GM18502 (cell line): ENCODE results near the gene BLACAT1.

Experiments used
- ATAC-seq: cut with Tn5 transposase; IDR thresholded peaks from one replicate; pipeline ENCODE4 v1.9.1; 2021; ENCODE audit warnings: mild to moderate bottlenecking; ENCODE audit not compliant: unreplicated experiment, poor library complexity

Gene BLACAT1

DNA sequence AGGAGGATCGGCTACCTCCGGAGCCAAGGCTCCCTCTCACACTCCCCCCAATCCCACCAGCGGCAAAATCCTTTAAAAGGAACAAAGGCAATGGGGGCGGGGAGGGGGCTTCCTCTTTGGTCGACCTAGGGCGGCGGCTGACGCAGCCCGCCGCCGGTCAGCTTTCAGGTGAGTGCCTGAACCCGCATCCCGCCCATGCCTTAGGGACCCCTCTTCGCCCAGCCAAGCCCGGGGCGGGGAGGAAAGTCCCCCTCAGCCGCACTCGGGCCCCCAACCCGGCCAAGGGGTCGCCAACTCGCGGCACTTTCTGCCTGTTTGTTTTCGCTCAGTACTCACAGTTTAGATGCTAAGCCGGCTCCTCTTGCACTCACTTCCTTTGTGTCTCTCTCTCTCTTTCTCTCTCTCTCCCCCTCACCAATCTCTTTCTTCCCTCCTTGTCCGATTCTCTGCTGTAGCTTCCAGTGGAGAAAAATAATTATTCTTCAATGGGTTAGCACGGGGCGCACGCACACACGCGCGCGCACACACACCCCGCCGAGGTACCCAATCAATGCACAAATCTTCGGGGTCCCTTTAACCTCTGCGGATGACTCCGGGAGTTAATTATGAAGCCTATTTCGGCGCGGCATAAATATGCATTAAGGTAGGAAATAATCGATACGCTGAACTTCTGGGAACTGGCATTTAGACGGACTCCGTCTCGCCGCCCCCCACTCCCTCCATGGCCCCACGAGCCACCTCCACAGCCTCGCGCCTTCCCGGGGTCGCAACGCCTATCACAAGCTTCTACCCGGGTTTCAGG lies at the start of gene BLACAT1:
BLACAT1 (minus strand) TSS at position 465 of the 802 bp plus-strand sequence.
- no peak for ATAC-seq

DNA sequence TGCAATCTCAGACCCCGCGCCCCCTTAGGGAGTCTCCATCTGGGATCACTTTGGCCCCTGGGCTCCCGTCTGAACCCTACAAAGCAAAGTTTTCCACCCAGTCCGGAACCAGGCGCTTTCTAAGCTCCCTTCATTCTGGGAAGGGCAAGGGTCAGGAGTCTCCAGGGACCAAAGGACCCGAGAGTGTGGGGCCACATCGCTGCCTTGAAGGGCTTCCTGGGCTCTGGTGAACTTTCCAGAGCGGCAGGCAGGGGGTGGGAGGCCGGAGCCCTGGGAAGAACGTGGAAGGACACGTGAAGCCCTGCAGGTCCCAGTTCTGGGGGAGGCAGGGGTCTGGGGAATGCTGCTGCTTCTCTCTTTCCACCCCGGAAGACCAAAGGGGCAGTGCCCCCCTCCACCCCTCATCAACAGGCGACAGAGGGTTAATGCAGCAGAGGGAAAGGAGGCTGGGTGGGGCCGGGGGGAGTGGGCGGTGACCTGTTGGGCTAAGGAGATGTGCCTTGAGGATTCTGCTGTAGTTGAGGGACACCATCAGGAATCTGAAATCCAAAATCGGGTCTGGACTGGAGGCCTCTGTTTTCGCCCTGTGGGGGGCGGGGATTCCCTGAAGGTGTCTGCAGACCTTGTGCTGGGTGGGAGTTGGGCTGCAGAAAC lies 49.4 kb upstream of the BLACAT1 start:
- ATAC-seq = no peak

DNA sequence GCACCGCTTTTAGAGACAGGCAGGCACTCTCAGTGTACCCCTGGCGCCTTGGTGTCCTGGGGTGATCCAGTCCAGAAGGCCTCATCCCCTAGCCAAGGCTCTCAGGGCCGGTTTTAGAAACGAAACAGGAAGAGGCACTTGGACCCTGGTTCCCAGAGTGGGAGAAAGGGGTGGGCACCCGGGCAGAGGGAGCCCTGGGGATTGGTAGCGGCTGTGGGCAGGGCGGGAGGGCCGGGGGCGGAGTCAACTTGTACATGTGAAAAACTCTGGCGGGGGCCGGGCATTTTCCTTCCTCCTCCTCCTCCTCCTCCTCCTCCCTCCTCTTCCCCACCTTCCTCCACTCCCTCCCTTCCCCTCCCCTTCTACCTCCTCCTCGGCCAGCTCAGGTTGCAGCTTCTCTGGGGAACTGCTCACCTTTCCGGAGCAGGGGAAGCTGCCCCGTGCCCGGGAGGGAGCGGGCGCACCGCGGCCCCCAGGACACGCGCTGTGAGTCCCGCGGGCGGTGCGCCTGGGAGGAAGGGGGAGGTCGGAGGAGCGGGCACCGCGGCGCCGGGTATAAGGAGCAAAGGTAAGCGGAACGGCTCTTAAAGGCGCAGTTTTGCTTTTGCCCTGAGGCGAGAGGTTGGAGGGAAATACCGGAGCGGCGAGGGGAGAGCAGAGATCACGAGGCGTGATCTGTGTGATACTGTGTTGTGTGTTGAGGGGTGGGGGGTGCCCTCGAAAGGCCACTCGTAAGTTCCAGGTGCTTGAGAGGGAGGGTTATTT lies 48.6 kb upstream of the BLACAT1 start, which contains the start of gene CDK18:
CDK18 (plus strand) TSS at position 359 of the 765 bp plus-strand sequence. CDS start 18,499 bp downstream, outside the sequence.
- no peak for ATAC-seq

DNA sequence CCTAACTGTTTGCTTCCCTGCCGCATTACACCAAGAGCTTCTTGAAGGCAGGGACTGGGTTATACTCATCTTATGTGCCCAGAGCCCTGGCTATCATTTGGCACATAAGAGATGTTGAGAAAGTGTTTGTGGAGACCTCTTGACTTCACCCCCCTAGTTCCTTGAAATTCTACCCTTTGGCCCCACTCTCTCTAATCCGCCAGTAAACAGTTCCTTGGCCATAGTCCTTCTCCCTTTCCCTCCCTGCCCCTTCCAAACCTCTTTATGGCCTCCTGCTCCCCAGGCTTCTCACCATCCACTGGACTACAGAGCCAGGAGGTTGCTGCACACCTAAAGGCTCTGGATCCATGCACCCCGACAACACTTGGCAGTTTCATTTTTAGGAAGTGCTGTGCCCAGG lies 47.1 kb upstream of the BLACAT1 start:
- ATAC-seq = no peak

DNA sequence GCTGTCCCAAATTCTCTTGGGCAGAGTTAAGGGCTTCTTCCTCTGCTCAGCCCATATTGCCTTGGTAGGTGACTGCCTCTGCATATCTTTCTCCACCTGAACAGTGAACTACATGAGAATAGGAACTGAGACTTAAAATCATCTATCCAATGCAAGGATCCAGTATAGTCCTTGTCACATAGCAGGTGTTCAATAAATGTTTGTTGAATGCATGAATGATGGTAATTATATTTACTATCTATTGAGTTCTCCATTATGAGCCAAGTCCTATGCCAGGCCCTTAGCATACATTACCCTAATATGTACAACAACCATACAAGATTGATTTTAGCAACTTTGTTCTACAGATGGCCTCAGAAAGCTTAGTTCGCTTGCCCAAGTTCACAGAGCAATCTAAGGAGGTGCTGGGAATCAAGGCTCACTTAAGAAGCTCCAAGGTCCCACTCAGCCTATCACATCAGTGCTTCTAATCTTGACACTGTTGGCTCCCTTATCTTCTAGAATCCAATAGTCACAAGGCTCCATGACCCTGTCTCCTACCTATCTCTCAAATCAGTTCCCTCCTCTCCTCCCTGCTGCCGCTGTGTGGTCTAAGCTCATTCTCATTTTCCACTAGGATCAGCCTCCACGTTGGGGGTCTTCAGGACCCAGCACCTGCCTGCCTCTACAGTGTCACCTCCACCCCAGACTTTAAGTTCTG lies 46.4 kb upstream of the BLACAT1 start:
- no peak for ATAC-seq

DNA sequence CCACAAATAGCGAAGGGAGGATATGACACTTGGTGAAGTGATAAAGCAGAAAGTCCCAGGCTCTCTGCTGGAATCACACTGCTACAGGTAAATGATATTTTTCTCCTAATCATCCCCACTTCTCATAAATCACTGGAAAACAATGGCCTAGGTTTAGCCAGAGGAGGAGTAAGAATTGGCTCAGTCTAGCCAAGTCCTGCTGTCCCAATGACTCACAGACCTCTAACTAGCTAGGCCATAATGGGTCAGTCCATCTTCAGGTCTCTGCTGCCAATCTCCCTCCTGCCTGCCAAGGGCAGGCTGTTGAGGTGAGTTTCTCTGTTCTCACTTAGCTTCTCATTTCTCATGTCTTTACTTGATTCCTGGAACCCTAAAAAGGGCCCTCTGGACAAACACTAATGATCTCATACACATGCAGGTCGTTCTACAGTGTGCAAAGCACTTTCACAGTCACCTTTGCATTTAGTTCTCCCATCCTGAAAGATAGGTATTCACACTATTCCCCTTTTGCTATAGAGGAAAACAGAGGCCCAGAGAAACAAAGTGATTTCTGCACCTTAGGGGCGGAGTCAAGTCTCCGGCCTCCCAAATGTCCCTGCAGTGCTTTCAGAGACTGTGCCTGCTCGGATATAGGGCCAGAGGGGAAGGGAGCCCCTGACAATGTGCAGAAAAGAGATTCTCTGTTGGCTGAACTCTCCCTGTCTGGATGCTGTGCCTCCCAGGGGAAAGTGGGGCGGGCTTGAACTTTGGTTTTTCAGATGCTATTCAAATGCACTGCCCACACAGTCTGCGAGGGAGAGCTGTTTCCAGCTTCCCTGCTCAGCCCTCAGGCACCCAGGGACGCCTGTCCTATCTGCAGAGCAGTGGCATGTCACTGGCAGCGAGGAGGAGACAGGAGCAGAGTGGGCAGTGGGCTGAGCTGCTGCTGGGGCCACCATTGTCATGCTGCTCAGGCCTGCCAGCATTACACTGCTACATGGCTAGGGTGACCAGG lies 44.7 kb upstream of the BLACAT1 start:
- no peak for ATAC-seq

DNA sequence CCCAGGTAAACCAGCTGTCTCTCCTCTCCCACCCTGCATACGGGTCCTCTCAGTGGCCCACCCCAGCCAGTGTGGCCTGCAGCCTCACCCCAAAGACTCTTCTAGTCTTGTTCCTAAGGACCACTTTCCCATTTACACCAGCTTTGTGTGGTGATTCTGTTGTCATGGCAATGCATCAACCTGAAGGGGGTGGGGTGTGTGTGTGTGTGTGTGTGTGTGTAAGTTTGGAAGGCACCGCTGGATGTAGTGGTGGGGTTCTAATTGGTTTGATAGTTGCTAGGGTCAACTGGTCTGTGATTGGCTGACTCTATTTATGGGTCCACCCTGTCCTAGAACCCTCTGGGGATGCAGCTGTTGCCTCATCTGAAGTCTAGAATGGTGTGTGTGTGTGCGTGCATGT lies 43.9 kb upstream of the BLACAT1 start:
- ATAC-seq = no peak

DNA sequence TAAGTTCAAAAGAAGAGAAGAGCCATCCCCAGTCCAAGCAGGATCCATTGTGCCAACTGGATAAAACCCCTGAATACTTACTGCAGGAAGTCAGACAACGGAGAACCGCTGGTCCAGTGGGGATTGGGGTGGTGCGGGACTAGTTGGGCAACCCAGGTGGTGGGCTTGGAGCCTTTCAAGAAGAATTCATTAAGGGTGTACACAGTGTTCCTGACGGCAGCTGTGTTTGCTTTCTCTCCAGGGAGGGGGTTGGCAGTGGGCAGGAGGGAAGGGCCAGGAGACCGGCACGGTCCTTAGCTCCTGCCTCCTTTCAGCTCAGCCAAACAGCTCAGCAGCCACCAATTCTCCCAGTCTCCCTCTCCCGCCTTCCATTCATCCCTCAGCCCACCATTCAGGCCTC lies 41.5 kb upstream of the BLACAT1 start:
- no peak for ATAC-seq

DNA sequence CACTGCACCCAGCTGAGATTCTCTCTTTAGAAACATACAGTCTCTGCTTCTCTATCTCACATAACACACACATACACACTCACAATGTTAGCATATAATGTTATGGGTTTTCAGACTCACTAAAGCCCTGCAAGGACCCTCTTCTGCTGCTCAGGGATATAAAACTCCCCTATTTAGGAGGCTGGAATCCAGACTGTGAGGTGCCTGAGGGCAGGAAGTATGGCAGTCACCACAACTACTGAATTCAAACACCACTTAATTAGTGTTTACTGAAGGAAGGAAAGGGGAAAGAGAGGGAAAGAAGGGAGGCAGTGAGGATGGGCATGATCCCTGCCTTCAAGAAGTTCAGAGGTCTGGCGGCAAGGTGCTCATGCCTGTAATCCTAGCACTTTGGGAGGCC lies 40.8 kb upstream of the BLACAT1 start:
- no peak for ATAC-seq

DNA sequence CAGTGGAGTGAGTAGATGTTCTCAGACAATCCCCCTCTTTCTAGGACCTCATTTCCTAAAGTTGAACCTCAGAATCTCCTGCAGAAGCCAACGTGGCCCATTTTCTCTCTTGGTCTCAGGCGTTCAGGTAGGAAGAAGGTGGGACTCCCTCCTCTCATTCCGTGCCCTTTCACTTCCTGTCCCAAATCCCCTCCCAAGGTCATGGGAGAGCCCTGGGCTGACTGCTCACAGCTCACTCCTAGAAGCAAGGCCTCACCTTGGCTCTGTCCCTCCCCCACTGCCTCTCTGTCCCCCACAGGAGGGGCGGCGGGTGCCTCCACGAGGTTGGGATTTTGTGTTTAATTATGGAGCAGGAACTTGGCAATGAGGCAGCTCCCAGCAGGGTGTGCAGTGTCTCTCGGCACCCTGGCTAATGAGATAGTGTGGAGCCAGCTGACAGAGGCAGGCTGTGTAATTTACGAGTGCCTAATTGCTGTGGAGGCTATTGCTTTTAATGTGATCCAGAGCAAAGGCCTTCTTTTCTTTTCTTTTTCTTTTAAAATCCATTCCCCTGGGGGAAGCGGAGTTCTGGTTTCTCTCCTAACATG lies 39.5 kb upstream of the BLACAT1 start:
- no peak for ATAC-seq

DNA sequence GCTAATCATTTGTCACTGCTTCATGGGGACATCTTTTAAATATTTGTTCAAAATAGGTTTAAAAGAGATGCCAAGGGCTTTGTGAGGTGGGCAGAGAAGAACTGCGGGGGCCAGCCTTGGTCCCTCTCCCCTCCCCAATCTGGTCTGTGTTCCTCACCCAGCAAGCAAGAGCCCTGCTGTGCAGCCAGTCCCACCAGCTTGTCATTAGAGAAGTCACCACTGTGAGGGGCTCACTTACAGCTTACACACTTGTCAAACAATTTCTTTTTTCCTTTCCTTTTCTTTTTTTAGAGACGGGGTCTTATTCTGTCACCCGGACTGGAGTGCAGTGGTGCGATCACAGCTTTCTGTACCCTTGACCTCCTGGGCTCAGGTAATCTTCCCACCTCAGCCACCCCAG lies 38.3 kb upstream of the BLACAT1 start:
- ATAC-seq = no peak

DNA sequence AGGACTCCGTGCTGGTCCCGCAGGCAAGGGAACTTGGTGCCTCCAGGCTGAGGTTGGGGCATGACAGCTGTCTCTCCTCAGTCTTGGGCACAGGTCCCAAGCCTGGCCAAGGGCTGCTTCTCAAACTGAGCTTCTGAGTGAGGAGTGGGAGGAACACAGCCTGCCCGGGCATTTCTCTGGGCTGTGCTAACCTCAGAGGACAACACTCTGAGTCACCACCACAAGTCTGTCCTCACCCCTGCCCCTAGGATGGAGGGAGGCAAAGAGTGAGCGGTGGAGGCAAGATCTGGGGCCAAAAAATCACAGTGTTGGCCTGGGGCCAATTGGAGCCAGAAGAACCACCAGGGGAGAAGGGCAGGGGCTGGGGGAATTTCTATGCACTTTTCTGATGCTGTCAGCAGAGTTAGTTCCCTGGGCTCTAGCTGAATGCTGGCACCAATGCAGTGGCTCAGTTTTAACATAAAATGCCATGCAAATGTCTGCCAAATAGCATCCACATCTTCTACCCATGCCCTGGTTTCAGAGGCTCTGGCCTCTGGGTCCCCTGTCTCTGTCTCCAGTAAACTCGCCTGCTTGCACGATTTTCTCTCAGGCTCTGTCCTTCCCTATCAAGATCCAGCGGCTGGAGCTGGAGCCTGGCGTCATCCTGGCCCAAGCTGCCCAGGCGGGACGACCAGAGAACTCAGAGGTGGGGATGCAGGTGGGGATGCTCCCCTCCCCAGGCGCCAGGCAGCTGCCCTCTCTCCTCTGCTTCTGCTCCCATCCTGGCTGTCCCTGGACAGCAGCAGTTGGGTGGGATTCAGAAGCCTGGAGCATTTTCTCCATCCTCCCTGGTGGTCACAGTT lies 37.6 kb upstream of the BLACAT1 start:
- ATAC-seq = no peak

DNA sequence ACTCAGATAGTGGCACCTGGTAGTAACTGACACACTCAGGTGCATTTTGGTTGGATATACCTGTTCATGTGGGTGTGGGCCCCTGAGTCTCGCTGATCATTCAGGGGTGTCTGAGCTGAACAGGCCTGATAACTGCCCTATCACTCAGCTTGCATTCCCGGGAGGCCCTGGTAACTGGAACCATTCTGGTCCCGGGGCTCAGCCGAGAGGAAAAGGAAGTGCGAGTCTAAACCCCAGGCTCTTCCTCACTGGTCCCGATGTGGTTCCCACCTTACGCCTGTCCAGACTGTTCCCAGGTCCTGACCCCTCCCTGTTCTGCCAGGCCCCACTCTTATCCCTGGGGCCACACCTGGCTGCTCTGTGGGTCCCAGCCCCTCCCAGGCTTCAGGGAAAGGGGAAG lies 36.9 kb upstream of the BLACAT1 start:
- ATAC-seq = no peak

DNA sequence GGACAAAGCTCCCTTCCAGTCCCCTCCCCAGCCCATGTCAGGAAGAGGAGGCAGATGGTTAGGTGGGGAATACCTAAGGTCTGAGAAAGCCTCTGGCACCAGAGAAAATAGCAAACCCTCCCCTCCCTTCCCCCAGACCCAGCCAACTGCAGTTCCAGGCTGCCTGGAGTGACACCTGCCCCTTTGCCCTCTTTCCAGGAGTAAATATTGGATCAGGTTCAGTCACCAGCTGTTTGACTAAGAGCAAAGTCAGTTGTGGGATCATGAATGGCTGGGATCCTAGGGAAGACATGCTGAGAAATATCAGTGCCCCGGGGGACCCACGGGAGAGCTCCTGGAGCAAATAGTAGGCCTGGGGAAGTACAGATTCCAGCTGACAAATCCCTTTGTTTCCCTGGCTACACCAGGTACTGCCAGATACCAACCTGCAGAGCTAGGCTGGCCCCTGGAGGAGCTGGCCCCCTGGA lies 36.4 kb upstream of the BLACAT1 start:
- ATAC-seq = no peak

DNA sequence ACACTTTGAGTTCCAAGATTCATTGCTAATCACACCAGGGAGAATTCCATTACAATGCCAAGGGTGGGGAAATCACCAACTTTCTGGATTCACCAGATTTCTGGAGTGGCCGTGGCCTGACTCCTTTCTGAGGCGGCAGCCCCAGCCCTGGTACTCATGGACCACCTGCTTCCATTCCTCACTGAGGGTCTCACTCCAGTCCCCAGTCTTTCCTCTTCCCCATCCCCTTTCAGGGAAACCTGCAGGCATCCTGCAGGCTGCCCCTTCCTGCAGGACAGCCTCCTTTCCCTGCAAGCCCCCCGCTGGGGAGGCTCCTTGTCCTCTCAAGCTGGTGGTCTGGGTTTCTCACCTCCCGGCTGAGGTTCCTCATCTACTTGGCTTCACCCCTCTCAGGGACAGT lies 35.9 kb upstream of the BLACAT1 start:
- no peak for ATAC-seq

DNA sequence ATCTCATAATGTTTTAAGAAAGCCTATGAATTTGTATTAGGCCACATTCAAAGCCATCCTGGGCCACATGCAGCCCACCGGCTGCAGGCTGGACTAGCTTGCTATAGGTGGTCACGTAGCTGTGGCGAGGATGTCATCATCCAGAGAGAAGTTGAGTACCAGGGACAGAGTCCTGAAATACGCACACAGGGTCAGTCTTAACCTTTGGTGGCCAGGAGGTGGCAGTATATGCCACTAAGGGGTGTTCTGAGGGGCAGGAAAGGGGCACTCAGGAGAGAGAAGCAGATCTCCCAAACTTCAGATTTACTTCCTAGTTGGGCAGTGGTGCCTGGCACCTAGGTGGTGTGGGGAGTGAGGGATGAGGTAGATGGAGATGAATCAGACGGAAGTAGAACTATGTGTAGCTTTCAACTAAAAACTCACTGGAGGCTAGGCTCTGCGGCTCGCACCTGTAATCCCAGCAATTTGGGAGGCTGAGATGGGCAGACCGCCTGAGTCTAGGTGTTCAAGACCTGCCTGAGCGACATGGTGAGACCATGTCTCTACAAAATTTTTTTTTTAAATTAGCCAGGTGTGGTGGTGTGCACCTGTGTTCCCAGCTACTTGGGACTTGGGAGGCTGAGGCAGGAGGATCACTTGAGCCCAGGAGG lies 32.4 kb upstream of the BLACAT1 start:
- ATAC-seq = no peak

DNA sequence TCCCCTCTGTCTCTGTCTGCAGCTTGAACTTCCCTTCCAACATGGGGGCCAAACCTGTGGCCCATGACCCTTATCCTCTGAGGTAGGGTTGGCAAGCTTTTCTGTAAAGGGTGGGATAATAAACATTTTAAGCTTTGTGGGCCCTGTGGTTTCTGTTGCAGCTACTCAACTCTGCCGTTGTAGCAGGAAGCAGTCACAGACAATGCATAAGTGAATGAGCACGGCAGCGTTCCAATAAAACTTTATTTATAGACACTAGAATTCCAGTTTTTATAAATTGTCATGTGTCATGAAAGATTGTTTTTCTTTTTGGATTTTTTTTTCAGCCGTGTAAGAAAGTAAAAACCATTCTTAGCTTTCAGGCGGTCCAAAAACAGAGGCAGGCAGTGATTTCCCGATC lies 30.4 kb upstream of the BLACAT1 start:
- no peak for ATAC-seq
